HL-60 (cell line): ENCODE data around the gene ZNF805.

Experiments used
- CTCF ChIP-seq: IDR thresholded peaks from one replicate; pipeline ENCODE4 v1.5.1; 2011; ENCODE audit warnings: low read length, control low read depth, inconsistent platforms; ENCODE audit not compliant: insufficient read depth
- GABPA ChIP-seq: IDR thresholded peaks from 2 replicates; pipeline ENCODE4 v1.6.1; 2012; ENCODE audit warnings: low read depth
- POLR2AphosphoS5 ChIP-seq: IDR thresholded peaks from 2 replicates; pipeline ENCODE4 v1.6.1; 2012; ENCODE audit warnings: low read depth
- REST ChIP-seq: IDR thresholded peaks from 2 replicates; pipeline ENCODE4 v1.6.1; 2012; ENCODE audit warnings: low read depth; ENCODE audit not compliant: insufficient replicate concordance
- SPI1 ChIP-seq: IDR thresholded peaks from 2 replicates; pipeline ENCODE4 v1.6.1; 2012; ENCODE audit warnings: low read depth, mild to moderate bottlenecking, borderline replicate concordance

- no peak for TF ChIP-seq CTCF
- TF ChIP-seq POLR2AphosphoS5, result no peak
- TF ChIP-seq GABPA, result no peak
- no peak for TF ChIP-seq REST
- no peak for TF ChIP-seq SPI1
Observed at GRCh38 chr19:57302727-57303401, 62.4 kb downstream of the ZNF805 start.
